RWPE2 (cell line): ENCODE data around the gene KLF3.

Experiments
- ATAC-seq: fragments of 200-7000 bp; cut with Tn5 transposase; 3 replicates; pipeline ENCODE4 v1.9.1; 2021; ENCODE audit warnings: low read depth
- DNase-seq: peaks from one replicate; pipeline ENCODE4 v3.0.0-alpha.2; 2020; ENCODE audit warnings: low spot score
- H3K27ac ChIP-seq: fragments of 450-650 bp; 2 replicates; pipeline ENCODE4 v1.5.1; 2017; ENCODE audit warnings: mild to moderate bottlenecking; ENCODE audit not compliant: poor library complexity, severe bottlenecking
- H3K27me3 ChIP-seq: fragments of 250-450 bp; sonication (Bioruptor Pico); 2 replicates; pipeline ENCODE4 v1.5.1; 2021; ENCODE audit warnings: mild to moderate bottlenecking, moderate library complexity; ENCODE audit not compliant: insufficient read depth, poor library complexity, severe bottlenecking
- H3K36me3 ChIP-seq: fragments of 250-450 bp; sonication (Bioruptor Pico); 2 replicates; pipeline ENCODE4 v1.5.1; 2020; ENCODE audit warnings: low read depth, mild to moderate bottlenecking, moderate library complexity
- H3K4me1 ChIP-seq: fragments of 250-450 bp; sonication (Bioruptor Pico); 2 replicates; pipeline ENCODE4 v1.5.1; 2021; ENCODE audit warnings: mild to moderate bottlenecking, moderate library complexity; ENCODE audit not compliant: insufficient read depth, poor library complexity, severe bottlenecking
- H3K4me3 ChIP-seq: fragments of 250-450 bp; sonication (Bioruptor Pico); 2 replicates; pipeline ENCODE4 v1.5.1; 2021; ENCODE audit warnings: mild to moderate bottlenecking, moderate library complexity; ENCODE audit not compliant: severe bottlenecking
- H3K9me3 ChIP-seq: fragments of 250-450 bp; sonication (Bioruptor Pico); 2 replicates; pipeline ENCODE4 v1.5.1; 2021; ENCODE audit warnings: mild to moderate bottlenecking, moderate library complexity; ENCODE audit not compliant: severe bottlenecking
- TF ChIP-seq, protein P1 (sequence below): fragments of 450-650 bp; IDR thresholded peaks from one replicate; pipeline ENCODE4 v1.5.1; 2017; ENCODE audit warnings: mild to moderate bottlenecking, moderate library complexity; ENCODE audit not compliant: poor library complexity, severe bottlenecking

Gene KLF3

DNA sequence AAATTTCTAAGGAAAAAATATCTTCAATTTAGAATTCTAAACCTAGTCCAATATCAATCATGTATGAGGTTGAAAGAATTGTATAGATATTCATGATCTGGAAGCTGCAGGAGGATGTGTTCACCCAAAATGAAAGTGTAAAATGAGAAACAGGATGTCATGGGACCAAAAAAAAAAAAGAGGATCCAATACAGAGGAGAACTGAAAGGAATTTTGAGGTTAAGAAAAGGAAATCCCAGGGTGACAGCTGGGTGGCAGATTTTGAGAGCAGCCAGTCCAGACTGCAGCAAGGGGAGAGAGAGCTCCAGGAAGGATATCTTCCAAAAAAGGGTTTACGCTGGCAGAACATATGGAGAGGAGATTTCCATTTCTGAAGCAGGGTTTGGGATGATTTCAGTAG is 79.9 kb downstream of the KLF3 start:
- no peaks in the 10 kb centered on the region for H3K9me3 ChIP-seq
- ATAC-seq = no peak
- TF ChIP-seq, protein P1, sequence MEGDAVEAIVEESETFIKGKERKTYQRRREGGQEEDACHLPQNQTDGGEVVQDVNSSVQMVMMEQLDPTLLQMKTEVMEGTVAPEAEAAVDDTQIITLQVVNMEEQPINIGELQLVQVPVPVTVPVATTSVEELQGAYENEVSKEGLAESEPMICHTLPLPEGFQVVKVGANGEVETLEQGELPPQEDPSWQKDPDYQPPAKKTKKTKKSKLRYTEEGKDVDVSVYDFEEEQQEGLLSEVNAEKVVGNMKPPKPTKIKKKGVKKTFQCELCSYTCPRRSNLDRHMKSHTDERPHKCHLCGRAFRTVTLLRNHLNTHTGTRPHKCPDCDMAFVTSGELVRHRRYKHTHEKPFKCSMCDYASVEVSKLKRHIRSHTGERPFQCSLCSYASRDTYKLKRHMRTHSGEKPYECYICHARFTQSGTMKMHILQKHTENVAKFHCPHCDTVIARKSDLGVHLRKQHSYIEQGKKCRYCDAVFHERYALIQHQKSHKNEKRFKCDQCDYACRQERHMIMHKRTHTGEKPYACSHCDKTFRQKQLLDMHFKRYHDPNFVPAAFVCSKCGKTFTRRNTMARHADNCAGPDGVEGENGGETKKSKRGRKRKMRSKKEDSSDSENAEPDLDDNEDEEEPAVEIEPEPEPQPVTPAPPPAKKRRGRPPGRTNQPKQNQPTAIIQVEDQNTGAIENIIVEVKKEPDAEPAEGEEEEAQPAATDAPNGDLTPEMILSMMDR = no peak
- H3K4me1 ChIP-seq = no peaks in the 10 kb centered on the region
- H3K36me3 ChIP-seq = no peaks in the 10 kb centered on the region
- DNase-seq = no peak
- no peaks in the 10 kb centered on the region for H3K27me3 ChIP-seq
- no peak overlapping the region for H3K27ac ChIP-seq
- no peak overlapping the region for H3K4me3 ChIP-seq

DNA sequence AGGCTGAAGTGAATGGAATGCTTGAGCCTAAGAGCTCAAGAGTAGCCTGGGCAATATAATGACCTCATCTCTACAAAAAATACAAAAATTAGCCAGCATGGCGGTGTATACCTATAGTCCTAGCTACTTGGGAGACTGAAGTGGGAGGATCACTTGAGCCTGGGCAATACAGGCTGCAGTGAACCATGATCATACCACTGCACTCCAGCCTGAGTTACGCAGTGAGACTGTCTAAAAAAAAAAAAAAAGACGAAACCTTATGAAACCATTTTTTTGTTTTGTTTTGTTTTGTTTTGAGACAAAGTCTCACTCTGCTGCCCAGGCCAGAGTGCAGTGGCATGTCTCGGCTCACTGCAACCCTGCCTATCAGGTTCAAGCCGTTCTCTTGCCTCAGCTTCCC is 81.9 kb downstream of the KLF3 start:
- Histone ChIP-seq H3K36me3 (no peaks in the 10 kb centered on the region), H3K27me3 (no peaks in the 10 kb centered on the region), H3K4me3 (no peak overlapping the region), H3K4me1 (no peaks in the 10 kb centered on the region), H3K9me3 (no peaks in the 10 kb centered on the region), H3K27ac (no peak overlapping the region)
- TF ChIP-seq, protein P1 = no peak
- DNase-seq = no peak
- ATAC-seq = no peak

DNA sequence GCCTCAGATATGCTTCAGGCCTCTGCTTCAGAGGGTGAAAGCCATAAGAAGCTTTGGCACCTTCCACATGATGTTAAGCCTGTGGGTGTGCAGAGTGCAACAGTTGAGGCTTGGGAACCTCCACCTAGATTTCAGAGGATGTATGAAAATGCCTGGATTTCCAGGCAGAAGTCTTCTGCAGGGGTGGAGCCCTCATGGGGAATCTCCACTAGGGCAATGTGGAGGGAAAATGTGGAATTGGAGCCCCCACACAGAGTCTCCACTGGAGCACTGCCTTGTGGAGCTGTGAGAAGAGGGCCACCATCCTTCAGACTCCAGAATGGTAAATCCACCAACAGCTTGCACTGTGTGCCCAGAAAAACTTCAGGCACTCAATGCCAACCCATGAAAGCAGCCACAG is 83.6 kb downstream of the KLF3 start:
- Histone ChIP-seq H3K36me3 (no peaks in the 10 kb centered on the region), H3K4me1 (no peaks in the 10 kb centered on the region), H3K27ac (no peak overlapping the region), H3K4me3 (no peak overlapping the region), H3K9me3 (no peaks in the 10 kb centered on the region), H3K27me3 (no peaks in the 10 kb centered on the region)
- TF ChIP-seq, protein P1 = no peak
- no peak for DNase-seq
- no peak for ATAC-seq

DNA sequence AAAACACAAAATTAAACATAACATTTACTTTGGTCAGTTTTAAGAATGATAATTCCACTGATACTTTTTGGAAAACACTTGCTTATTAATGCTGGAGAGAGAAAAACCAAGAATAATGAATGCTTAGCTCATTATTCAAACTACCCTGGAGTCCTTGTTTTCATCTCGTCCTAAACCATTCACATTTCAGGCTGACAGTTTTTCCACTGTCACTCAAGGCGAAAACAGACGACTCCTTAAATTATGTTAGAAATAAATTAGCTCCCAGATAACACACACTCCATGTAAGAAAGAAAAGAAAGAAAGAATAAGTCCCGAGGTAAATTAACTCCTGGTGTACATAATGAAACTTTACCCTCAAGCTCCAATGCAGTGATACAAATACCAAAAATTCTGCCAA is 85.3 kb downstream of the KLF3 start:
- TF ChIP-seq, protein P1 = no peak
- Histone ChIP-seq H3K27ac (no peak overlapping the region), H3K27me3 (no peaks in the 10 kb centered on the region), H3K9me3 (no peaks in the 10 kb centered on the region), H3K4me1 (no peaks in the 10 kb centered on the region), H3K4me3 (no peak overlapping the region), H3K36me3 (no peaks in the 10 kb centered on the region)
- DNase-seq (no peak), ATAC-seq (no peak)
